HepG2 (cell line): Measurements from ENCODE around the gene TK1. TPM values are rescaled to one million over a fixed set of nuclear protein-coding genes. Genes with fewer than 3 reads are reported as not detected.

Source experiments
- AGO1 ChIP-seq: fragments of 200-400 bp; formaldehyde crosslinking; IDR thresholded peaks from 2 replicates; pipeline ENCODE4 v1.6.1; 2017; ENCODE audit warnings: mild to moderate bottlenecking, low read depth, low read length, moderate library complexity; ENCODE audit not compliant: poor library complexity, severe bottlenecking
- ATF7-NPFF ChIP-seq: sonication (generic); formaldehyde crosslinking; IDR thresholded peaks from 2 replicates; pipeline ENCODE4 v1.8.1; 2023; ENCODE audit warnings: mild to moderate bottlenecking, low read depth, missing genetic modification reagents, moderate library complexity
- CREBL2 ChIP-seq: sonication (generic); formaldehyde crosslinking; IDR thresholded peaks from 2 replicates; pipeline ENCODE4 v1.8.1; 2023; ENCODE audit warnings: missing genetic modification reagents, mild to moderate bottlenecking, borderline replicate concordance
- DRAP1 ChIP-seq: IDR thresholded peaks from 2 replicates; pipeline ENCODE4 v1.6.1; 2016; ENCODE audit warnings: missing genetic modification reagents, missing compliant biosample characterization
- HDAC1 ChIP-seq: sonication (generic); formaldehyde crosslinking; IDR thresholded peaks from 2 replicates; pipeline ENCODE4 v1.5.1; 2020; ENCODE audit warnings: mild to moderate bottlenecking, missing genetic modification reagents
- KDM2A ChIP-seq: sonication (generic); formaldehyde crosslinking; IDR thresholded peaks from 2 replicates; pipeline ENCODE4 v1.4.0; 2020; ENCODE audit warnings: low read depth, missing genetic modification reagents, borderline replicate concordance
- NR0B2 ChIP-seq: sonication (generic); formaldehyde crosslinking; IDR thresholded peaks from 2 replicates; pipeline ENCODE4 v1.4.0; 2020; ENCODE audit warnings: mild to moderate bottlenecking, missing genetic modification reagents
- RBM39 ChIP-seq: fragments of 200-400 bp; formaldehyde crosslinking; IDR thresholded peaks from one replicate; pipeline ENCODE4 v1.6.1; 2018; ENCODE audit warnings: antibody characterized with exemption, mild to moderate bottlenecking, low read depth, low read length; ENCODE audit not compliant: poor library complexity, severe bottlenecking
- RFX1 ChIP-seq: fragments of 450-650 bp; IDR thresholded peaks from 2 replicates; pipeline ENCODE4 v1.6.1; 2017
- RFXAP ChIP-seq: sonication (generic); formaldehyde crosslinking; IDR thresholded peaks from 2 replicates; pipeline ENCODE4 v1.4.0; 2020; ENCODE audit warnings: missing genetic modification reagents, borderline replicate concordance
- SALL1 ChIP-seq: sonication (generic); formaldehyde crosslinking; IDR thresholded peaks from 2 replicates; pipeline ENCODE4 v1.8.0; 2022; ENCODE audit warnings: mild to moderate bottlenecking, missing genetic modification reagents
- TAF1 ChIP-seq: sonication (generic); formaldehyde crosslinking; IDR thresholded peaks from 2 replicates; pipeline ENCODE4 v1.4.0; 2020; ENCODE audit warnings: missing genetic modification reagents
- ZBTB34 ChIP-seq: sonication (generic); formaldehyde crosslinking; IDR thresholded peaks from 2 replicates; pipeline ENCODE4 v1.8.0; 2022; ENCODE audit warnings: mild to moderate bottlenecking, missing genetic modification reagents
- ZNF607 ChIP-seq: sonication (generic); formaldehyde crosslinking; IDR thresholded peaks from 2 replicates; pipeline ENCODE4 v1.5.1; 2020; ENCODE audit warnings: missing genetic modification reagents, mild to moderate bottlenecking, borderline replicate concordance
- ZNF687 ChIP-seq: sonication (generic); formaldehyde crosslinking; IDR thresholded peaks from 2 replicates; pipeline ENCODE4 v1.5.1; 2020; ENCODE audit warnings: mild to moderate bottlenecking, missing genetic modification reagents, moderate library complexity
- ZNF740 ChIP-seq: sonication (generic); formaldehyde crosslinking; IDR thresholded peaks from 2 replicates; pipeline ENCODE4 v1.4.0; 2020; ENCODE audit warnings: missing genetic modification reagents
- ZNF749 ChIP-seq: sonication (generic); formaldehyde crosslinking; IDR thresholded peaks from 2 replicates; pipeline ENCODE4 v1.8.0; 2022; ENCODE audit warnings: mild to moderate bottlenecking, missing genetic modification reagents, moderate library complexity, borderline replicate concordance
- ZNF761 ChIP-seq: sonication (generic); formaldehyde crosslinking; conservative IDR thresholded peaks from 2 replicates; pipeline ENCODE4 v1.4.0; 2020; ENCODE audit warnings: mild to moderate bottlenecking, missing genetic modification reagents
- ZNF83 ChIP-seq: sonication (generic); formaldehyde crosslinking; IDR thresholded peaks from 2 replicates; pipeline ENCODE4 v1.4.0; 2020; ENCODE audit warnings: missing genetic modification reagents, mild to moderate bottlenecking, borderline replicate concordance
- polyA plus RNA-seq, 8 experiments: library from polyadenylated mRNA; depleted of rRNA in 3 of 8; stranded (reverse) in 7 of 8; unstranded in 1 of 8; fragments of >200 nt; fragmentation: Illumina TruSeq in 4 of 8; extraction: Trizol in 4 of 8; gene quantifications; 2 replicates each; pipeline versions ENCODE4 v1.2.1 to v1.2.3, GENCODE V29; 2011 to 2016; ENCODE audit warnings: low read depth in 4 of 8, missing spikeins in 1 of 8, mixed read lengths in 1 of 8; ENCODE audit not compliant: insufficient read depth in 1 of 8
- total RNA-seq, 5 experiments: library from RNA; depleted of rRNA; stranded (reverse); fragments of >200 nt; fragmentation: Illumina TruSeq; extraction: Trizol; gene quantifications; 2 replicates each; pipeline ENCODE4 v1.2.3, GENCODE V29; 2016; ENCODE audit warnings: low read depth in 1 of 5

The TK1 gene
- total and polyA plus RNA-seq, 2 of the 13 experiments (the other 11 are each of a cell fraction or from before 2014, with no cell fraction given): 45.0 to 96.0 TPM

- TF ChIP-seq ZBTB34 (CRISPR knock-in tag) (0 out of 2 replicates have a peak, but pooled peaks have one; percentile 4), NR0B2 (peak; percentile 49; the same call in 1 of the 2 replicates), RFX1 (no peak), ZNF761 (peak; percentile 88; the same call in 1 of the 2 replicates), ZNF607 (CRISPR knock-in tag) (peak; percentile 64), ZNF83 (CRISPR knock-in tag) (0 out of 2 replicates have a peak, but pooled peaks have one; percentile 47), RBM39 (peak; percentile 33), HDAC1 (peak; percentile 44; the same call in 1 of the 2 replicates), CREBL2 (CRISPR knock-in tag) (peak; percentile 38; the same call in 1 of the 2 replicates), ZNF740 (peak; percentile 52; the same call in 1 of the 2 replicates), TAF1 (CRISPR knock-in tag) (peak; percentile 61), AGO1 (peak; percentile 39), RFXAP (CRISPR knock-in tag) (peak; percentile 85), DRAP1 (CRISPR knock-in tag) (peak; percentile 53; the same call in 1 of the 2 replicates), ATF7-NPFF (peak; percentile 64), ZNF749 (CRISPR knock-in tag) (peak; percentile 73; the same call in 1 of the 2 replicates), KDM2A (CRISPR knock-in tag) (peak; percentile 70), SALL1 (peak; percentile 83), ZNF687 (CRISPR knock-in tag) (peak; percentile 81)
Measured at GRCh38 chr17:78168242-78168902, 18.5 kb downstream of the TK1 start, which contains the start of gene SYNGR2 (continued).
